ENCODE data around the gene GULP1. TPM values are rescaled to one million over a fixed set of nuclear protein-coding genes. Genes with fewer than 3 reads are reported as not detected.
"Not testable (repeated sequence)": the region's sequence is repeated elsewhere in the genome, so short reads cannot be mapped to it uniquely, and the experiment has no call there.

The GULP1 gene
- total RNA-seq, 1 donor from 2014 or later: 19.9 TPM

DNA sequence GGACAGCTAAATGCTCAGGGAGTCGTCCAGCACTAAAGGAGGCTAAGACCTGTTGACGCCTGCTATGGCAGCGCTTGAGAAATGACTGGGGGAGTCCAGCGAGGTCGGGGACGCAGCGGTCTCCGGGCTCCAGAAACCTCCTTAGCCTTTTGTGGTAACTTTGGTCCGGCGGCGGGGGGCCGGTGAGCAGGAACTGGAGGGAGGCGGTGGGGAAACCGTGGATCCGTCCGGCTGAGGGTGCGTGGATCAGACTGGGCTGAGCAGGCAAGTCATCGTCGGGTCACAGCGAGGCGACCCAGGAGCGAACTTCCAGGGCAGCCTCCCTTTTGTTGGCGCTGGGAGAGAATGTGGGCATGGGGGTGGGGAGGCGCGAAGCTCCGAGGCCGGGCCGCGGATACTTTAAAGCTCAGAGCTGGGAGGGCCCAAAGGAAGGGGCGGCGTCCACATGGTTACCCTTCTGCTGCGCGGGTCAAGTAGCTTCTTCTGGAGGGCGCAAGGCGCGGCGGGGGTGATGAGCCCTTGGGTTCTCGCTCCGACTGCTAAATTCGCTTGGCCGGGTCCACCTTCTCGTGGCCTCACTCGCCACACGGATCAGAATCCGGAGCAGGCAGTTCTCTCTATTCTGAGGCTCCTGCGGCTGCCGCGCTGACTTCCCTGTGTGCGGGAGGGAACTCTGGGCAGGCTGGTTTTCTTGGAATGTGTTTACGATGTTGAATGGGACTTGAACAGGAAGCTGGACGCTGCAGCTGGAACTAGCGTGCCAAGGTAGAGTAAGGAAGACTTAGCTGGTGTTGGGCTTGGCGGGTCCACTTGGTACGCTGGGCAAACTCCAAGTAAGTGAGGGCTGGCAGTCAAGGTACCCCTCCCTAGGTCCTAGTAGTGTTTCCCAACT, 920 bp downstream of the GULP1 start:
- DNase-seq (ENCODE audit: low spot score): peak; percentile 68

DNA sequence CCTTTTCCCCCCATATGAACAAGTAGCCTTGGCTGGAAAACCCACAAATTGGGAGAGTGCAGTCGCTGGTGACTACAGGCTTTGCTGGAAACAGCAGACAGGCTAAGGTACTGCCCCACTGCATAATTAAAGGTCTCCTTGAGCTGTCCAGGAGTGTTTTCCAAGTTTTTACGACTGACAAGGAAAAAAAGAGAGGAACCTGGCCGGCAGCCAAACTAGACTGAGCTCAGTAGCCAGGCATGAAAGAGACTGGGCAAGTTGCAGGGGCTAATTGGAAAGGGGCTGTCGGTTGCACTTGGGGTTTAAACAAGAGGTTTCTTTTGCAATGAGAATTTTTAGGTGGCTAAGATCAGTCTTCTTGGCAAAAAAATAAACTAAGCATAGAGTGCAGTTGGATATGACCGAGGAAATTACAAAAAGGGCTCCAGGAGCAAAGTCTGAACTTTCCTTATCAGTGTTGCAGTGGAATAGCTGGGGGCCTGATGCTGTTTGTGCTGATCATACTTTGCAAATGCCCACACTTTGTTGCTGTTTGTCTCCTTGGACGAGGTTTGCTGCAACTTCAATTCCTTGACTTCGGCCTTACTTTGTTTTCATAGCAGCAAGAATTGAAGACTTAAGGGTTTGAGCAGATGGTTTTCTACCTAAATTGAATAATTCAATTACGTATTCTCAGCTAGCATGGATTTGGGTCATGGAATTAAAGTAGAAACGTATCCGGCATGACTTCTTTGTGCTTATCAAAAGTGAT, 2.1 kb downstream of the GULP1 start:
- DNase-seq (ENCODE audit: low spot score): peak; percentile 65

DNA sequence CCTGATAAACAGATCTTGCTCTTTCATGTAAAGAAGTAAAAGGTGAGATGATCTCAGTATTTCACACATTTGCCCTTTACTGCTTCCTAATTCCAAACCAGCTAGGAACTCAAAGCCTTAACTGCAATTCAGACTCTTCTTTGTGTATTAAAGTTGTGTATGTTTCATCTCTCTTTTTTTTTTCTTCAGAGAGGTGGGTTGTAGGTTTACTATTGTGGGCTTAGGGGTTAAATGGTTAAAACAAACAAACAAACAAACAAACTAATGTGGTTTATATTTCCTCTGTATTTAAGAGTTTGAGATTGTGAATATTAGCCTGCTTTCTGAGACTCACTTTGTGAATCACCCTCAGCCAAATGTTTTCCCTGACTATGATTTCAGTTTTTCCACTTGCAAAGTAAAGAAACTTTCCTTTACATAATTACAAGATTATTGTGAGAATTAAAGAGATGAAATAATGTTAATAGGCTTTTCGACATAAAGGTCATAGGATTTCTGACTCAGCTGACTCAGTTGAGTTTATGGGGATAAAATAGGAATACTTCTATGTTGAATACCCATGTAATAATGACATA, 2.8 kb downstream of the GULP1 start:
- DNase-seq (ENCODE audit: low spot score): no peak

DNA sequence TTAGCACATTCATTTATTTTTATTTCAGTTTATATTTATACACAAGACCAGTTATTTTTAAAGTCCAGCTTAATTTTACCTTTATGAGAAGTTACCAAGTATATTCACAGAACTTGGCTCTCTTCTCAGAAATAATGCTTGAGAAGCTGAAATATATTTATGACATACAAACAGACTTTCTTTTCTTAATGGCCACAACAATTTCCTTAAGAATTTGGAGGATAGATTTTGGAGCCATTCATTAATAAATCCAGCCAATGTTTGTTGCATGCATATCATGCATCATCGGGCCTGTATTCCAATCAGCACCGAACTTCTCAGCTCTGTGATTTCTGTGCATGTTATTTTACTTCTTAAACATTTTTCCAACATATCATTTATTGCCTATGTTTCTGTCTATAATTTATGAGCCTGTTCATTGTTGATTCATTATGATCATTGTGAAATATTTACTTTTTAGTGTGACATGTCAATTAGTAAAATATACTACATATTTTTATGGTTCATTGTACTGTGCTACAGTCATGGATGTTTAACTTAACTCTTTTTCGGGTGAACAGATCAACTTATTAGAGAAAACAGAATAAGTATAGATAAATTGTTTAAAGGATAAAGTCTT, 3.5 kb downstream of the GULP1 start:
- DNase-seq (ENCODE audit: low spot score): no peak

DNA sequence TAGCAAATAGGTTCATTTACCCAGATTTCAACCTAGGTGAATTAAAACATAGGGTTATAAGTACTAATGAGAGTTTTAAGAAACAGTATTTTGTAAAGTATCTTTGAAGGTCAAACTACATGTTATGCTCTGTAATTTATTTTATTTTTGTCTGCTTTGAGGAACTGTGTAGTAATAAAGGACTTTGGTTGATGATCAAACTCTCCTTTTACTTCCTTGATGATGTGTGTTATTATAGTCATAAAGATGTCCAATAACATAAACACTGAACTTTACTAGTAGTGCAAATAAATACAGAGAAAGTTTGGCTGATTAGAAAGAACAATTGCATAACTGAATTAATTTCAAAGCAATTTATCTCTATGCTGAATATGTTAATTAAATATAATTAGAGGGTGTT, 6.3 kb downstream of the GULP1 start:
- no peak for DNase-seq (ENCODE audit: low spot score)

DNA sequence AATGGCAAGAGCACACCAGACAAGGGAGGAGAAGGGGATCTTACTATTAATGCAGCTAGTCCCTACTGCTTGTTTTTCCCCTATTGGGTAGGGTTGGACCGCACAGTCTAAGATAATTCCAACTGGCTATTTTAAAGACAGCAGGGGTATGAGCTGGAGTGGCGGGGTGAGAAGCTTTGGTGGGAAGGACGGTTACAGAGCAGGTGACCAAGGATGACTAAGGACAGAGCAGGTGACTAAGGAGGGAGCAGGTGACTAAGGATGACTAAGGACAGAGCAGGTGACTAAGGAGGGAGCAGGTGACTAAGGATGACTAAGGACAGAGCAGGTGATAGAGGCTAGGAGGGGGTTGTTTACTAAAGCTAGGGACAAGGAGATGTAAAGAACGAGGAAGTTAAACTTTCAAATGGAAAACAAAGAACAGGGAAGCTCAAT, 7.3 kb downstream of the GULP1 start:
- not testable (repeated sequence) for DNase-seq (ENCODE audit: low spot score)

DNA sequence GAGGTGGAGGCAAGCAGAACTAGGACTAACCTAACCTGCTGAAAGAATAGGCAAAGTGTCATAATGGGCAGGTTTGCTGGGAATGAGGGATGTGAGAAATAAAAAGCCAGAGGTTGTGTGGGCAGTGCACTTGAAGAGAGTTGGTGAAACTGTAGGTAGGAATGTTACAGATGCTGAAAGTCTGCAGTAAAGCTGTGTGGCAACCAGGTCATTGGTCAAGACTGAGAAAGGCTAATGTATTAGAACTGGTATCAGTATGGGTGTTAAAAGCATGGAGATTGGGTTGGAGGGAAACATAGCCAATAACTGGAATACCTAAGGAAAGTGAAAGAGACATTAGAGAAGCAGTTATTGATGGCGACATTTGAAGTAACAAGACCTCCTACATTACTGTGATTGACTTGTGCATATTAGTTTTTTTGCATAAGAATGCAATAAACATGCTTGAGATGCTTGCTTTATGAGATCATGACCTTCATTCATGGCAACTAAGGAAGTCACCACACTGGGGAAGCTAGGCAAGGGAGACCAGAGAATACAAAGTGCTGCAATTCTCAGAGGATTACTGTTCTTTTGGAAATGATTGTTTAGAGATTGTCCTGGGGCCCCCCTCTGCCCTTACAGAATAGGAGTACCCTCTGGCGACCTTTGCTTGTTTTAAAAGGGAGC, 11.8 kb downstream of the GULP1 start:
- no peak for DNase-seq (ENCODE audit: low spot score)

DNA sequence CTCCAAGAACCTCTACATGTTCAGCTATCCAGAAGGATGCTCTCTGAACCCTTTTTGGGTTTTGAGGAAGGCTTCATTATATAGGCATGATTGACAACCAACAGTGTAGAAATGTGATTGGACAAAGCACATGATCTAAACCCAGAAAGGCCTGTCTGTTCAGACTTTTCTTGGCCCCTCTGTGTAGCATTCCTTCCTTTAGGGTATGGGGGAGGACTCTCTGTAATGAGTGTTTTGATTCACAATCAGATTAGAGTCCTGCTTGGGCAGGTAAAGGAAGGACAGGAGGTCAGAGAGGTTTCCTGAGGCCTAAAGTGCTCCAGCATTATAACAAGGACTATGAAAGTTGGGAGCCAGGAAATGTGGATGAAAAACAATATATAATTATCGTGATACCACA, 13.6 kb downstream of the GULP1 start:
- DNase-seq (ENCODE audit: low spot score): no peak

DNA sequence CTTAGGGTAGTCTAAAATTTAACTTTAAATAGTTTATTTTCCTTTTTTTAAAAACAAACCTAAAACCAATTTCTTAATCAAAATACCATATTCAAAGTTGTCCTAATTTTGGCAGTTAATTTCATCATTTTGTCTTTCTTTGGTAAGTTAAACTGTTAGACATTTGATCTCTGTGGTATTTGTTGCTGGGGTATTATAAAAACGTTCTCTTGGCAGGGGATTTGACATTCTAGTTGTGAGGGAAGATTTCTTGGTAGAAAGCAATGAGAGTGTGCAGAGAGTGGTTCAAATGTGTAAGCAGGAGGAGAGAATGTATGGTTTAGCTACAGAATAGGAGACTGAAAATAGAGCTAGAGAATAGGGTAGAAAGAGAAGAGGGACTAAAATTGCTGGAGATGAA, 14.6 kb downstream of the GULP1 start:
- DNase-seq (ENCODE audit: low spot score): no peak

DNA sequence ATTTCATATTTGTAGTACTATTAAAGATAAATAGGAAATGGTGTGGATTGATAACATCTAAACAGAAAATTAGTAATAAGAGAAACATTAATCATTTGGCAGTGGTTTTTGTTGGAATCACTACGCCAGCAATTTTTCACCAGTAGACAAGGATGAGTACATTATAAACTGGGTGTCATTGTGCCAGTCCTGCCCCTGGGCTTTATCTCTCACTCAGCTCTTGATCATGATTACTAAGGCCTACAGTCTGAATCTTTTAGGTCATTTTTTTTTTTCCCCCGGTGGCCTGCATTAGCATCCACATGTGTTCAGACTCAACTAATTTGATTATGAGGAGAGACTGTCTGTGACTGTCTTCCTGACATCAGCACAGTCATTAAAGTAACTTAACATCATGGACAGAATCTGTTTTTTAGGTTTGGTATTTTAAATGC, 16.2 kb downstream of the GULP1 start:
- no peak for DNase-seq (ENCODE audit: low spot score)

DNA sequence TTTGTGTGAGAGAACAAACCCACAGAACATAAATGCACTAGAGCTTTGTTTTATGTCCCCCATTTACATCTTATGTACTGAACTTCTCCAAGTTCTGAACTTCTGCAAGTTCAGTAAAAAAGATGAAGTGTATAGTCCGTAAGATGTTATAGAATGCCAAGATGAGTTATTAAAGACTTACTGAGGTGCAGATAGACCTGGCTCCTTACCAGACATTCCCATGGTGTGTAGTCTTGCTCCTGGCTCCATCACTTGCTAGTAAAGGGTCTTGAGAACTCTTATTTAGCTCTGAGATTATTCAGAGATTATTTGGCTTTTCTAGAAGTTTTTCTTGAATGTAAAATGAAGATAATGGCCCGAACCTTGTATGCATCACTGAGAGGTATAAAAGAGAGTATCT, 16.8 kb downstream of the GULP1 start:
- DNase-seq (ENCODE audit: low spot score): no peak

DNA sequence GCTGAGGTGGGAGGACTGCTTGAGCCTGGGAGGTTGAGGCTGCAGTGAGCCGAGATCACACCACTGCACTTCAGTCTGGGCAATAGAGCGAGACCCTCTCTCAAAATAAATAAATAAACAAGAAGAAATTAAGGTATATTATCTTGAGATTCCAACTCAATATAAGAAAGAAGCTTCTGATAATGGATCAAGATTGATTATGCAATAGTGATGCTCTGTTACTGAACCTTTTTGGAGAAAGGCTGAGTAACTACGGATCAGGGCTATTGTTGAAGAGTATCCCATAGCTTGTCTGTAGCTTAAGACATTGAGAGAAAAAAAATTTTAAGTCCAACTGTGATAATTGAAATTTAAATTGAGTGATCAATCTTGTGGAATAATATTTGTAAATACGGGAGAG, 17.7 kb downstream of the GULP1 start:
- no peak for DNase-seq (ENCODE audit: low spot score)

DNA sequence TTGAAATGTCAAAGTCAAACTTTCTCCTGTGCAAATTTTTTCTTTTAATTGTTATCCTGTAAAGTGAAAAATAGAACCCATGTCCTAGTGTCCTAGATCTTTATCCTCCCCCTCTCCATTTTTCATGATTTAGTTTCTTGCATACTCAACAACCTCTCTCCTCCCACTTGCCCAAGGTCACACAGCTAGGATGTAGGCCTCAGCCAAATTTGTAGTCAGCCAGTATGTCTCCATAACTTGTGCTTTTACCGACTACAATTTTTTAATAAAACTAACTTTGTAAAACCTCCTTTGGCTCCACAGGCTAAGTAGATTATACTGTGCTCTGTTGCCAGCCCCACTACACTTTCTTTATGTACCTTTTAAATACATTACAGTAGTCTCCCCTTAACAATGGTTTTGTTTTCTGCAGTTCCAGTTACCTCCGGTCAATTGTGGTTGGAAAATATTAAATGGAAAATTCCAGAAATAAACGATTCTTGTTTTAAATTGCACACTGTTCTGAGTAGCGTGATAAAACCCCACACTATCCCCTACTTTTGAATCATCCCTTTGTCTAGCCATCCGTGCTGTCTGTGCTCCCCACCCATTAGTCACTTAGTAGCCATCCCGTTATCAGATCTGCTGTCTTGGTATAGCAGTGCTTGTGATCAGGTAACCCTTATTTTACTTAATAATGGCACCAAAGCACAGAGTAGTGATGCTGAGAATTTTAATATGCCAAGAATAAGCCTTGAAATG, 22.8 kb downstream of the GULP1 start:
- no peak for DNase-seq (ENCODE audit: low spot score)

DNA sequence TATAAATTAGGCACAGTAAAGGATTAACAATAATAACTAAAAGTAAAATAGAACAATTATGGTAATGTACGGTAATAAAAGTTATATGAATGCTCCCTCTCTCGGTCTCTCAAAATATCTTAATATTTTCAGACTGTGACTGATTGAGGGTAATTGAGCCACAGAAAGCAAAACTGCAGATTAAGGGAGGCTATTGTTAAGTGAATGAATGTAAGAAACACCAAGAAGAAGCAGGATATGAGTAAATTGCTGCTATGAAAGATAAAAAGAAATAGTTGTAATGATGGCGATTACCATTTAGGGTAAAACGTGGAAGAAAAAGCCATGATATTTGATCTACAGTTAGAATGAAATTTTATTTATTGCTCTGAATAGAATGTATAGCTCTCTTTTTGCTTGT, 24.1 kb downstream of the GULP1 start:
- DNase-seq (ENCODE audit: low spot score): no peak

DNA sequence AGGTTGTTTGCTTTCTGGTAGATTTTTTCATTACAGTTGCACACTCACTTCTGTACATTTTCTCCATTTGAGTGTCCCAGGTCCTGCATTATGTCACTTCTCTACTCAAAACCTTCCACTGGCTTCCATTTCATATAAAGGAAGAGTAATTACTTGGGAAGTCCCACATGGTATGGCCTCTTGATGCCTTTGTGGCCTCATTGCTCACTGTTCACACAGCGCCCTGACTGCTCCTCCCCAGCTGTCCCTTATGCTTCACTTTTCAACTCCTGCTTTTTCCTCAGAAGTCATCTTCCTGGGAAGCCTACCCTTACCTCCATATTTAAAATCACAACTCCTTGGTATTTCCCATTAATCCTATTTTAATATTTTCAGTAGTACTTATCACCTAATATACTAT, 24.7 kb downstream of the GULP1 start:
- no peak for DNase-seq (ENCODE audit: low spot score)

DNA sequence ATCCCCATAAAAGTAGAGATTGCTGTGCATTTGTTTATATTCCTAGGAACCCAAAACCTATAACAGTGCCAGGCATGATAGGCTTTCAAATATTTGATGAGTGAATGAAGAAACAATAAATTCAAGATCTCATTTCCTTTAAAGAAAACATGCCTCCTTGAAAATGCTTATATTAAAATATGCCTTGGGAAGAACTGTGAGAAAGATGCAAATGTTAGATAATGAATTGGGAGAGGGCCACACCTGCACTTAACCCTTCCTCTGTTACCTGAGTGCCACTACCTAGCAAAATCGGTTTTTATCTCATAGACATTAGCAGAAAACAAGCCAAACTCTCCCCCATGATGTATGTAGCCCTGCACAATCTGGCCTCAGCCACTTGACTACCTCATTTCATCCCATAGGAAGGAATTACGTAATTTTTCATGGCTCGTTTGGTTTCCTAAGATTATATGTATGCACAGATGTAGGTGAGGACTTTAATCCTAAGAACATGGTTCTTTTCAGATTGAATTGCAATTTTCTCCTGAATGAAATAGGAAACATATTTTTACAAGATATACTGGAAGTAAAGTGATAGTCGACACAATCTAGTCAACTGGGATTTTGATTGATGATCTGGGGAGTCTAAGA, 25.2 kb downstream of the GULP1 start:
- DNase-seq (ENCODE audit: low spot score): no peak

DNA sequence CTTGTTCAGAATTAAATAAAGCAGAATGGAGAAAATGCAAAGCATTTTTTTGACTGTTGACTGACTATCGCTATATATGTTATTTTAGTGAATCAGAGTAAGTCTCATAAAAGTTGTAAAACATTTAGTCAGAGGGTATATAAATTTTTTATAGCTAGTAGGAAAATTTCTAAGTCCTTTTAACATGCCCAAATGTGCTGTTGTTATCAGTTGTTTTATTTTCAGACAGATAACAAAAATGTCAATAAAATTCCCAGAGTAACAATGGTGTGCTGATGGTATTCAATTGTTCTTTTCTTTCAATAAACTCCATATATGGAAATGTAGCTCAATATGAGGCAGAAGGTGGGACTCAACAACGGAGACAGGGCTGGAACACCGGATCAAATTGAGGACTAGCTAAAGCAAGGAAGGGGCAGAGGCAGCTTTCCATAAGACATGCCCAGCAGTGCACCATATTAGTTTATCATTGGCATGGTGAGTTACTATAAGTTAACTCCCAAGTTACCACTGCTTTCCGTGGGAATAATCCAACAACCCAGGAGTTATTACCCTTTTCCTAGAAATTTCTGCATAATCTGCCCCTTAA, 26.6 kb downstream of the GULP1 start:
- no peak for DNase-seq (ENCODE audit: low spot score)

DNA sequence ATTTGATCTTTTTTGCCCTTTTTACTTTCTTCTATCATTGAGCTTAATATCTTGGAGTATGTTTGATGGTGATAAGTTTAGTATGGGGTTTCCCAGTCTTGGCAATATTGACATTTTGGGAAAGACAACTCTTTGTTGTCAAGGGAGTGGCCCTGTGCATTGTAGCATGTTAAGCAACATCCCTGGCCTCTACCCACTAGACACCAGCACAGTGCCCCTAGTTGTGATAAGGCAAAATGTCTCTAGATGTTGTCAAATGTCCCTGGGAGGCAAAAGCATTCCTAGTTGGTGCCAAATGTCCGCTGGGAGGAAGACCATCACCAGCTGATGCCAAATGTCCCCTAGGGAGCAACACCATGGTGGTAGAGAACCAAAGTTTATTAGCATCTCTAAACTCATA, 28.2 kb downstream of the GULP1 start:
- DNase-seq (ENCODE audit: low spot score): no peak

DNA sequence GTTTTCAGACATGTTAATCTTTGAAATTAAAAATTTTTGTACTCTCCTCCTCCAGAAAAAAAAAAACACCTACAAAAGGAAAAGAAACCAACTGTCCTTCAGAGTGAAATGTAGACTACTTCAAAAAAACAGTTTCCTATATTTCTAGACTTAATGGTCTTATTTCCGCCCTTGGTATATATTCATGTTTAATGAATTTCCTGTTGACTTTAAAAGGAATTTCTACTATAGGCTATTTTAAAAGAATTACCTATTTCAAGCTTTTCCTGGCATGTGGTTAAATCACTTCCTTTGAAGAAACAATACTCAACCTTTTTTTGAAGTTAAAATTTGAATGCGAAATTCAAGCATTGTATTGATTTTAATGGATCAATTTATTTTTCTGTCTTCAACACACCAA, 29.2 kb downstream of the GULP1 start:
- no peak for DNase-seq (ENCODE audit: low spot score)
